ENCODE measurements around the gene FANCM.

The FANCM gene

DNA sequence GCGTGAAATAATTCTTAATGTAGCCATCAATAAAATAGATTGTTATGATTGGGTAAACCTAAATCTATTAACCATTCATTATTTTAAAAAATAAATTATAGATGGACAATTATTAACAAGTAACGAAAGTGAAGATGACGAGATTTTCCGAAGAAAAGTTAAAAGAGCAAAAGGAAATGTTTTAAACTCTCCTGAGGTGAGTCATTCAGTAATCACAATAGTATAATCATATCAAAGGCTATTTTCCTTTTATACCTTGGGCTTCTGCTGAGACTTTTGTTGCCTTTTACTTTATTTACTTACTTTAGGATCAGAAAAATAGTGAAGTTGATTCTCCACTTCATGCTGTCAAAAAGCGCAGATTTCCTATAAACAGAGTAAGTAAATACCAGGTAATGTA lies 45.6 kb downstream of the FANCM start:
- H3F3A ChIP-seq (ENCODE audit: insufficient read depth, low read length), result no peaks in the 10 kb centered on the region
- no peak overlapping the region for H3K9ac ChIP-seq (ENCODE audit: low read length)
- no peaks in the 10 kb centered on the region for H3K79me2 ChIP-seq (ENCODE audit: insufficient read depth, low read length)
- H3K9me3 ChIP-seq (ENCODE audit: low read length), result no peaks in the 10 kb centered on the region; the same call in 1 of the 2 replicates
- TF ChIP-seq, protein P1, sequence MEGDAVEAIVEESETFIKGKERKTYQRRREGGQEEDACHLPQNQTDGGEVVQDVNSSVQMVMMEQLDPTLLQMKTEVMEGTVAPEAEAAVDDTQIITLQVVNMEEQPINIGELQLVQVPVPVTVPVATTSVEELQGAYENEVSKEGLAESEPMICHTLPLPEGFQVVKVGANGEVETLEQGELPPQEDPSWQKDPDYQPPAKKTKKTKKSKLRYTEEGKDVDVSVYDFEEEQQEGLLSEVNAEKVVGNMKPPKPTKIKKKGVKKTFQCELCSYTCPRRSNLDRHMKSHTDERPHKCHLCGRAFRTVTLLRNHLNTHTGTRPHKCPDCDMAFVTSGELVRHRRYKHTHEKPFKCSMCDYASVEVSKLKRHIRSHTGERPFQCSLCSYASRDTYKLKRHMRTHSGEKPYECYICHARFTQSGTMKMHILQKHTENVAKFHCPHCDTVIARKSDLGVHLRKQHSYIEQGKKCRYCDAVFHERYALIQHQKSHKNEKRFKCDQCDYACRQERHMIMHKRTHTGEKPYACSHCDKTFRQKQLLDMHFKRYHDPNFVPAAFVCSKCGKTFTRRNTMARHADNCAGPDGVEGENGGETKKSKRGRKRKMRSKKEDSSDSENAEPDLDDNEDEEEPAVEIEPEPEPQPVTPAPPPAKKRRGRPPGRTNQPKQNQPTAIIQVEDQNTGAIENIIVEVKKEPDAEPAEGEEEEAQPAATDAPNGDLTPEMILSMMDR (IDR thresholded peaks at IDR 0.05; ENCODE audit: low read length), result no peak
- TF ChIP-seq EZH2 (IDR thresholded peaks at IDR 0.05; ENCODE audit: borderline replicate concordance, low read length), result no peak
- H3K9me2 ChIP-seq (ENCODE audit: low read depth, low read length), result no peaks in the 10 kb centered on the region
- no peak overlapping the region for H2AFZ ChIP-seq (ENCODE audit: low read length)
- H3K27me3 ChIP-seq (ENCODE audit: insufficient read depth, low read length), result no peaks in the 10 kb centered on the region
- no peak overlapping the region for H3K27ac ChIP-seq (ENCODE audit: low read depth, low read length, poor library complexity, severe bottlenecking)
- H3K4me2 ChIP-seq (ENCODE audit: low read length), result no peak overlapping the region
- H4K20me1 ChIP-seq (ENCODE audit: insufficient read depth, low read length), result no peaks in the 10 kb centered on the region
- peaks cover 12% of the 10 kb centered on the region for H3K36me3 ChIP-seq (ENCODE audit: insufficient read depth, low read length)
- no peak overlapping the region for H3K4me3 ChIP-seq (ENCODE audit: low read depth, low read length, poor library complexity, severe bottlenecking)
- no peaks in the 10 kb centered on the region for H3K4me1 ChIP-seq (ENCODE audit: insufficient read depth, low read length, severe bottlenecking)

GRCh38 chr14:45181806-45182205 lies 46.1 kb downstream of the FANCM start:
- Histone ChIP-seq H3K4me2 (ENCODE audit: low read length) (no peak overlapping the region), H3K4me3 (ENCODE audit: low read depth, low read length, poor library complexity, severe bottlenecking) (no peak overlapping the region), H3F3A (ENCODE audit: insufficient read depth, low read length) (no peaks in the 10 kb centered on the region), H3K9me2 (ENCODE audit: low read depth, low read length) (no peaks in the 10 kb centered on the region), H4K20me1 (ENCODE audit: insufficient read depth, low read length) (no peaks in the 10 kb centered on the region), H3K9me3 (ENCODE audit: low read length) (no peaks in the 10 kb centered on the region; the same call in 1 of the 2 replicates), H3K9ac (ENCODE audit: low read length) (no peak overlapping the region), H3K79me2 (ENCODE audit: insufficient read depth, low read length) (no peaks in the 10 kb centered on the region), H3K4me1 (ENCODE audit: insufficient read depth, low read length, severe bottlenecking) (no peaks in the 10 kb centered on the region), H3K27ac (ENCODE audit: low read depth, low read length, poor library complexity, severe bottlenecking) (no peak overlapping the region), H3K36me3 (ENCODE audit: insufficient read depth, low read length) (peaks cover 13% of the 10 kb centered on the region), H3K27me3 (ENCODE audit: insufficient read depth, low read length) (no peaks in the 10 kb centered on the region), H2AFZ (ENCODE audit: low read length) (no peak overlapping the region)
- TF ChIP-seq, protein P1 (IDR thresholded peaks at IDR 0.05; ENCODE audit: low read length), result no peak
- TF ChIP-seq EZH2 (IDR thresholded peaks at IDR 0.05; ENCODE audit: borderline replicate concordance, low read length), result no peak

- no peaks in the 10 kb centered on the region for H3K9me2 ChIP-seq (ENCODE audit: low read depth, low read length)
- TF ChIP-seq EZH2 (IDR thresholded peaks at IDR 0.05; ENCODE audit: borderline replicate concordance, low read length), result no peak
- TF ChIP-seq, protein P1 (IDR thresholded peaks at IDR 0.05; ENCODE audit: low read length), result no peak
- H3K9me3 ChIP-seq (ENCODE audit: low read length), result no peaks in the 10 kb centered on the region; the same call in 1 of the 2 replicates
- peaks cover 38% of the 10 kb centered on the region for H3K36me3 ChIP-seq (ENCODE audit: insufficient read depth, low read length)
- H3K9ac ChIP-seq (ENCODE audit: low read length), result no peak overlapping the region
- H3K79me2 ChIP-seq (ENCODE audit: insufficient read depth, low read length), result no peaks in the 10 kb centered on the region
- no peaks in the 10 kb centered on the region for H3F3A ChIP-seq (ENCODE audit: insufficient read depth, low read length)
- H3K4me3 ChIP-seq (ENCODE audit: low read depth, low read length, poor library complexity, severe bottlenecking), result no peak overlapping the region
- H3K4me2 ChIP-seq (ENCODE audit: low read length), result no peak overlapping the region
- H2AFZ ChIP-seq (ENCODE audit: low read length), result no peak overlapping the region
- H3K27ac ChIP-seq (ENCODE audit: low read depth, low read length, poor library complexity, severe bottlenecking), result no peak overlapping the region
- H3K27me3 ChIP-seq (ENCODE audit: insufficient read depth, low read length), result no peaks in the 10 kb centered on the region
- no peaks in the 10 kb centered on the region for H4K20me1 ChIP-seq (ENCODE audit: insufficient read depth, low read length)
- no peaks in the 10 kb centered on the region for H3K4me1 ChIP-seq (ENCODE audit: insufficient read depth, low read length, severe bottlenecking)
These were observed 49.5 kb downstream of the FANCM start for GRCh38 chr14:45185100-45185814.
